ENCODE measurements around the gene NOD2.

DNA sequence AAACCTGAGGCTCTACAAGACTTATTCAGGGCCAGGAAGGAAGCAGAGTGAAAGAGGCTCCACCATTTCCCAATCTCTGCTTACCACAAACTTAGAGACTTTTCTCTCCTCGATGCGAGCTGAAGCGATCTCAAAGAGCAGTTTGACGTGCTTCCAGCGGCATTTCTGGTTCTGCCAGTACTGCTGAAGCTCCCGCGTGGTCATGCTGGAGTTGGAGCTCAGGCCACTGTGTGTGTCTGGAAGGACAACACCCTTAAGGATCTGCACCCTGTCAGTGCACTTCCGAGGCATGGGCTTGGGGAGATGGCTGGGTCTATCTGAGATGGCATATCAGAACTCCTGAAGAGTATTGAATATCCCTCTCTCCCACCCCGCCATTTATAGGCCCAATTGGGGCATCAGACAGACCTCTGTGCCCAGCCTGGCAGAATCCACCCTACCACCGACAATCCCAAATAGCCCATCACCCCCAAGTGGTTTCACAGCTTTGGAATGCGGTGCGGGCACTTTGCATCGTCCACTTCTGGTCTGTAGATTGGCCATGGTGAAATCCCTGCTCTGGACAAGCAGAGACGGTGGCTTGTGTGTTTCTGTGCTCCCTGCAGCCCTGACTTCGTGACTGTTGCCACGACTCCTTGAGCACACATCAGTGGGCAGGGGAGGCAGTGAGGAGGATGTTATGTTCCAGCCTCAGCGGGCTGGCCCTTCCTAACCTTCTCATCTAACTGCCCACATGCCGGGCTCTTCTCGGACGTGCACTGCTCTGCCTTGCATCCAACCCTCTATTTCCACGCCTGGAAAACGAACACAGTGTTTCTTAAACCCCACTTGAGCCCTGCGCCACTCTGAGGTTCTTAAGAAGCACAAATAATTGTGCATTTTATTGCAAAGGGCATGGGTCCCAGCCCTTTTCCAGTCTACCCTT is 17.5 kb upstream of the NOD2 start:
- TF ChIP-seq, protein P1, sequence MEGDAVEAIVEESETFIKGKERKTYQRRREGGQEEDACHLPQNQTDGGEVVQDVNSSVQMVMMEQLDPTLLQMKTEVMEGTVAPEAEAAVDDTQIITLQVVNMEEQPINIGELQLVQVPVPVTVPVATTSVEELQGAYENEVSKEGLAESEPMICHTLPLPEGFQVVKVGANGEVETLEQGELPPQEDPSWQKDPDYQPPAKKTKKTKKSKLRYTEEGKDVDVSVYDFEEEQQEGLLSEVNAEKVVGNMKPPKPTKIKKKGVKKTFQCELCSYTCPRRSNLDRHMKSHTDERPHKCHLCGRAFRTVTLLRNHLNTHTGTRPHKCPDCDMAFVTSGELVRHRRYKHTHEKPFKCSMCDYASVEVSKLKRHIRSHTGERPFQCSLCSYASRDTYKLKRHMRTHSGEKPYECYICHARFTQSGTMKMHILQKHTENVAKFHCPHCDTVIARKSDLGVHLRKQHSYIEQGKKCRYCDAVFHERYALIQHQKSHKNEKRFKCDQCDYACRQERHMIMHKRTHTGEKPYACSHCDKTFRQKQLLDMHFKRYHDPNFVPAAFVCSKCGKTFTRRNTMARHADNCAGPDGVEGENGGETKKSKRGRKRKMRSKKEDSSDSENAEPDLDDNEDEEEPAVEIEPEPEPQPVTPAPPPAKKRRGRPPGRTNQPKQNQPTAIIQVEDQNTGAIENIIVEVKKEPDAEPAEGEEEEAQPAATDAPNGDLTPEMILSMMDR (IDR thresholded peaks at IDR 0.05): no peak
- no peak for TF ChIP-seq EZH2 (IDR thresholded peaks at IDR 0.05)

All from neural progenitor cell (in vitro differentiated cells).